ENCODE data around the gene FASN. TPM values are rescaled to one million over a fixed set of nuclear protein-coding genes. Genes with fewer than 3 reads are reported as not detected.
"Not testable (repeated sequence)": the region's sequence is repeated elsewhere in the genome, so short reads cannot be mapped to it uniquely, and the experiment has no call there.

The FASN gene
- total and polyA plus RNA-seq, 2 experiments from 2014 or later, result 12.7 to 38.2 TPM

- Histone ChIP-seq H3K9me2 (ENCODE audit: insufficient read depth) (no peaks in the 10 kb centered on the region), H3K27ac (no peak overlapping the region), H3K4me3 (no peak overlapping the region), H3K4me1 (ENCODE audit: insufficient read depth) (no peaks in the 10 kb centered on the region), H3F3A (ENCODE audit: insufficient read depth) (peaks cover 5% of the 10 kb centered on the region; the same call in 1 of the 2 replicates), H3K9ac (no peak overlapping the region), H4K20me1 (ENCODE audit: insufficient read depth) (no peaks in the 10 kb centered on the region), H3K9me3 (ENCODE audit: low read depth) (no peaks in the 10 kb centered on the region), H3K79me2 (ENCODE audit: insufficient read depth) (peaks cover 4% of the 10 kb centered on the region; the same call in 1 of the 2 replicates), H2AFZ (no peak overlapping the region), H3K4me2 (ENCODE audit: unreplicated experiment) (no peak overlapping the region), H3K27me3 (replicated peaks; ENCODE audit: insufficient read depth) (no peaks in the 10 kb centered on the region), H3K36me3 (ENCODE audit: low read depth) (no peaks in the 10 kb centered on the region)
- no peak for DNase-seq
- WGBS, 2 experiments (ENCODE audit: low coverage in 1 of 2, low lambda C conversion rate in 2 of 2, missing lambda C conversion rate in 2 of 2), result 91 to 94% methylated on average over 27 to 28 of the region's 28 CpGs
- TF ChIP-seq EZH2 (IDR thresholded peaks at IDR 0.05; ENCODE audit: insufficient read depth, poor library complexity, severe bottlenecking), result no peak
- no peak for TF ChIP-seq EZH2phosphoT487 (IDR thresholded peaks at IDR 0.05; ENCODE audit: insufficient read depth, low read depth)
- in situ Hi-C loops (cut with MboI), result no loop called here
These were observed 40.5 kb upstream of the FASN start for GRCh38 chr17:82138511-82138992.

- no peaks in the 10 kb centered on the region for H3K27me3 ChIP-seq (replicated peaks; ENCODE audit: insufficient read depth)
- no peak overlapping the region for H3K9ac ChIP-seq
- no peaks in the 10 kb centered on the region for H3K79me2 ChIP-seq (ENCODE audit: insufficient read depth)
- H4K20me1 ChIP-seq (ENCODE audit: insufficient read depth), result no peaks in the 10 kb centered on the region
- TF ChIP-seq EZH2phosphoT487 (IDR thresholded peaks at IDR 0.05; ENCODE audit: insufficient read depth, low read depth), result no peak
- no peak for TF ChIP-seq EZH2 (IDR thresholded peaks at IDR 0.05; ENCODE audit: insufficient read depth, poor library complexity, severe bottlenecking)
- H3F3A ChIP-seq (ENCODE audit: insufficient read depth), result peaks cover 5% of the 10 kb centered on the region; the same call in 1 of the 2 replicates
- no peaks in the 10 kb centered on the region for H3K9me3 ChIP-seq (ENCODE audit: low read depth)
- H3K9me2 ChIP-seq (ENCODE audit: insufficient read depth), result no peaks in the 10 kb centered on the region
- no peak overlapping the region for H3K4me2 ChIP-seq (ENCODE audit: unreplicated experiment)
- in situ Hi-C loops (cut with MboI), result no loop called here
- 0 out of 2 replicates have a peak, but pooled peaks cover 3% of the 10 kb centered on the region for H3K4me1 ChIP-seq (ENCODE audit: insufficient read depth)
- H3K36me3 ChIP-seq (ENCODE audit: low read depth), result no peaks in the 10 kb centered on the region
- DNase-seq, result no peak
- H2AFZ ChIP-seq, result no peak overlapping the region
- 97% methylated on average over 11 of the region's 11 CpGs for WGBS, 2 experiments (ENCODE audit: low coverage in 1 of 2, low lambda C conversion rate in 2 of 2, missing lambda C conversion rate in 2 of 2)
- no peak overlapping the region for H3K27ac ChIP-seq
- H3K4me3 ChIP-seq, result no peak overlapping the region
These were observed 36.1 kb upstream of the FASN start for GRCh38 chr17:82134101-82134500.

DNA sequence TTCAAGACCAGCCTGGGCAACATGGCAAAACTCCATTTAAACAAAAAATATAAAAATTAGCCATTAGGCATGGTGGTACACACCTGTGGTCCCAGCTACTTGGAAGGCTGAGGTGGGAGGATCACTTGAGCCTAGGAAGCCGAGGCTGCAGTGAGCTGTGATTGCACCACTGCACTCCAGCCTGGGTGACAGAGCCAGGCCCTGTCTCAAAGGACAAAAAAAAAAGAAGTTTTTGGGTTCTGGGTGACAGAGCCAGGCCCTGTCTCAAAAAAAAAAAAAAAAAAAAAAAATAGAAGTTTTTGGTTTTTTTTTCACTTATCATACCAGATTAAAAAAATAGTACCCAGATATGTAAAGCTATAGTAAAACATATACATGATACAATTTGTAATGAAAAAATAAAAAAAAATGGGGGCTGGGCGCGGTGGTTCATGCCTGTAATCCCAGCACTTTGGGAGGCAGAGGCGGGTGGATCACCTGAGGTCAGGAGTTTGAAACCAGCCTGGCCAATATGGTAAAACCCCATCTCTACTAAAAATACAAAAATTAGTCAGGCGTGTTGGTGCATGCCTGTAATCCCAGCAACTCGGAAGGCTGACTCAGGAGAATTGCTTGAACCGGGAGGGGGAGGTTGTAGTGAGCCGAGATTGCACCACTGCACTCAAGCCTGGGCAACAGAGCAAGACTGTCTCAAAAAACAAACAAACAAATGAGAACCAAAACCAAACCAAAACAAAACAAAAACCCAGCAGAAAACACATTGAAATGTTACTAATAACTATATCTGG lies 35.3 kb upstream of the FASN start:
- H3F3A ChIP-seq (ENCODE audit: insufficient read depth); H3K9ac ChIP-seq; H3K36me3 ChIP-seq (ENCODE audit: low read depth); H3K4me1 ChIP-seq (ENCODE audit: insufficient read depth); H3K4me2 ChIP-seq (ENCODE audit: unreplicated experiment); H3K79me2 ChIP-seq (ENCODE audit: insufficient read depth); H3K27me3 ChIP-seq (replicated peaks; ENCODE audit: insufficient read depth); in situ Hi-C loops (cut with MboI); H2AFZ ChIP-seq; H3K27ac ChIP-seq; H3K4me3 ChIP-seq; H3K9me3 ChIP-seq (ENCODE audit: low read depth); H3K9me2 ChIP-seq (ENCODE audit: insufficient read depth); H4K20me1 ChIP-seq (ENCODE audit: insufficient read depth): not testable (repeated sequence)
- peak; percentile 60 for DNase-seq
- 76 to 80% methylated on average over 8 of the region's 8 CpGs for WGBS, 2 experiments (ENCODE audit: low coverage in 1 of 2, low lambda C conversion rate in 2 of 2, missing lambda C conversion rate in 2 of 2)

- Histone ChIP-seq H2AFZ (no peak overlapping the region), H3F3A (ENCODE audit: insufficient read depth) (peaks cover 4% of the 10 kb centered on the region; the same call in 1 of the 2 replicates)
- TF ChIP-seq EZH2phosphoT487 (IDR thresholded peaks at IDR 0.05; ENCODE audit: insufficient read depth, low read depth), result no peak
- no peak for TF ChIP-seq EZH2 (IDR thresholded peaks at IDR 0.05; ENCODE audit: insufficient read depth, poor library complexity, severe bottlenecking)
These were observed 31.1 kb upstream of the FASN start for GRCh38 chr17:82129095-82129494.

More at GRCh38 chr17:82129095-82129494, 31.1 kb upstream of the FASN start:
- H4K20me1 ChIP-seq (ENCODE audit: insufficient read depth), result no peaks in the 10 kb centered on the region
- no peaks in the 10 kb centered on the region for H3K36me3 ChIP-seq (ENCODE audit: low read depth)
- WGBS, 2 experiments (ENCODE audit: low coverage in 1 of 2, low lambda C conversion rate in 2 of 2, missing lambda C conversion rate in 2 of 2), result 88 to 89% methylated on average over 4 of the region's 4 CpGs
- DNase-seq, result no peak
- 0 out of 2 replicates have a peak, but pooled peaks cover 3% of the 10 kb centered on the region for H3K4me1 ChIP-seq (ENCODE audit: insufficient read depth)
- no peaks in the 10 kb centered on the region for H3K9me2 ChIP-seq (ENCODE audit: insufficient read depth)
- no peaks in the 10 kb centered on the region for H3K9me3 ChIP-seq (ENCODE audit: low read depth)
- H3K79me2 ChIP-seq (ENCODE audit: insufficient read depth), result no peaks in the 10 kb centered on the region
- no peak overlapping the region for H3K9ac ChIP-seq
- no peak overlapping the region for H3K4me3 ChIP-seq
- H3K4me2 ChIP-seq (ENCODE audit: unreplicated experiment), result no peak overlapping the region
- no peak overlapping the region for H3K27ac ChIP-seq
- H3K27me3 ChIP-seq (replicated peaks; ENCODE audit: insufficient read depth), result no peaks in the 10 kb centered on the region
- in situ Hi-C loops (cut with MboI), result no loop called here

Data from GM23248 (cell line).